K562 (cell line): ENCODE measurements around the gene NR4A2. TPM values are rescaled to one million over a fixed set of nuclear protein-coding genes. Genes with fewer than 3 reads are reported as not detected.

Experiments
- BRD9 ChIP-seq: fragments of 450-650 bp; IDR thresholded peaks from 2 replicates; pipeline ENCODE4 v1.6.1; 2018; ENCODE audit warnings: low read depth; ENCODE audit not compliant: partially characterized antibody
- DACH1 ChIP-seq: fragments of 450-650 bp; IDR thresholded peaks from 2 replicates; pipeline ENCODE4 v1.6.1; 2018; ENCODE audit not compliant: partially characterized antibody
- FIP1L1 ChIP-seq: fragments of 200-400 bp; formaldehyde crosslinking; IDR thresholded peaks from 2 replicates; pipeline ENCODE4 v1.6.1; 2018; ENCODE audit warnings: mild to moderate bottlenecking, low read depth, low read length; ENCODE audit not compliant: poor library complexity, severe bottlenecking
- MEIS2 ChIP-seq: fragments of 450-650 bp; IDR thresholded peaks from 2 replicates; pipeline ENCODE4 v1.6.1; 2014; ENCODE audit warnings: mild to moderate bottlenecking; ENCODE audit not compliant: partially characterized antibody
- PTBP1 ChIP-seq: fragments of 200-400 bp; formaldehyde crosslinking; IDR thresholded peaks from 2 replicates; pipeline ENCODE4 v1.6.1; 2017; ENCODE audit warnings: low read depth, low read length
- RBFOX2 ChIP-seq: fragments of 200-400 bp; formaldehyde crosslinking; IDR thresholded peaks from 2 replicates; pipeline ENCODE4 v1.6.1; 2017; ENCODE audit warnings: low read depth, mild to moderate bottlenecking, low read length, moderate library complexity
- SAFB ChIP-seq: fragments of 200-400 bp; formaldehyde crosslinking; IDR thresholded peaks from 2 replicates; pipeline ENCODE4 v1.6.1; 2017; ENCODE audit warnings: low read depth, low read length, borderline replicate concordance
- SNIP1 ChIP-seq: fragments of 450-650 bp; IDR thresholded peaks from 2 replicates; pipeline ENCODE4 v1.7.1; 2017; ENCODE audit warnings: low read depth, mild to moderate bottlenecking
- TCF7 ChIP-seq: sonication (generic); IDR thresholded peaks from 2 replicates; pipeline ENCODE4 v1.6.1; 2016; ENCODE audit warnings: antibody characterized with exemption, borderline replicate concordance
- TFAM ChIP-seq: fragments of 250-450 bp; sonication (Bioruptor Pico); conservative IDR thresholded peaks from 2 replicates; pipeline ENCODE4 v1.5.0; 2021; ENCODE audit warnings: mild to moderate bottlenecking, moderate library complexity
- ZZZ3 ChIP-seq: fragments of 450-650 bp; IDR thresholded peaks from 2 replicates; pipeline ENCODE4 v1.6.1; 2016; ENCODE audit warnings: antibody characterized with exemption, mild to moderate bottlenecking, moderate library complexity
- polyA plus RNA-seq, 8 experiments: library from polyadenylated mRNA; depleted of rRNA in 4 of 8; stranded (reverse) in 5 of 8; unstranded in 3 of 8; fragments of >200 nt; fragmentation: Nextera tagmentation in 2 of 8; fragmentation: Illumina TruSeq in 1 of 8; extraction: Ambion mirVana in 2 of 8; extraction: Trizol in 1 of 8; gene quantifications; 2 replicates each; pipeline versions ENCODE4 v1.2.1 to v1.2.3, GENCODE V29; 2011 to 2014; ENCODE audit warnings: inconsistent platforms in 1 of 8, missing spikeins in 1 of 8
- total RNA-seq, 7 experiments: library from RNA; depleted of rRNA in 6 of 7; stranded (reverse); fragments of >200 nt in 6 of 7; fragmentation: Illumina TruSeq in 2 of 7; extraction: Trizol in 2 of 7; gene quantifications; 2 replicates each; pipeline versions ENCODE4 v1.2.1 to v1.2.3, GENCODE V29; 2011 to 2021; ENCODE audit warnings: low replicate concordance in 1 of 7
- TF ChIP-seq, protein P1 (sequence below): fragments of 450-650 bp; conservative IDR thresholded peaks from 2 replicates; pipeline ENCODE4 v1.6.1; 2016; ENCODE audit warnings: missing genetic modification characterization, low read depth, mild to moderate bottlenecking, control low read depth, missing compliant biosample characterization
- TF ChIP-seq, protein P2 (sequence below): sonication (generic); formaldehyde crosslinking; IDR thresholded peaks from 2 replicates; pipeline ENCODE4 v1.8.0; 2022; ENCODE audit warnings: mild to moderate bottlenecking, missing genetic modification reagents, borderline replicate concordance
- TF ChIP-seq, protein P3 (sequence below): sonication (generic); formaldehyde crosslinking; IDR thresholded peaks from 2 replicates; pipeline ENCODE4 v1.8.1; 2023; ENCODE audit warnings: mild to moderate bottlenecking, missing genetic modification reagents

NR4A2 gene
- total and polyA plus RNA-seq, 9 of the 15 experiments (the other 6 are each of a cell fraction or from before 2014, with no cell fraction given): 0.94 to 5.1 (median 1.3) TPM

DNA sequence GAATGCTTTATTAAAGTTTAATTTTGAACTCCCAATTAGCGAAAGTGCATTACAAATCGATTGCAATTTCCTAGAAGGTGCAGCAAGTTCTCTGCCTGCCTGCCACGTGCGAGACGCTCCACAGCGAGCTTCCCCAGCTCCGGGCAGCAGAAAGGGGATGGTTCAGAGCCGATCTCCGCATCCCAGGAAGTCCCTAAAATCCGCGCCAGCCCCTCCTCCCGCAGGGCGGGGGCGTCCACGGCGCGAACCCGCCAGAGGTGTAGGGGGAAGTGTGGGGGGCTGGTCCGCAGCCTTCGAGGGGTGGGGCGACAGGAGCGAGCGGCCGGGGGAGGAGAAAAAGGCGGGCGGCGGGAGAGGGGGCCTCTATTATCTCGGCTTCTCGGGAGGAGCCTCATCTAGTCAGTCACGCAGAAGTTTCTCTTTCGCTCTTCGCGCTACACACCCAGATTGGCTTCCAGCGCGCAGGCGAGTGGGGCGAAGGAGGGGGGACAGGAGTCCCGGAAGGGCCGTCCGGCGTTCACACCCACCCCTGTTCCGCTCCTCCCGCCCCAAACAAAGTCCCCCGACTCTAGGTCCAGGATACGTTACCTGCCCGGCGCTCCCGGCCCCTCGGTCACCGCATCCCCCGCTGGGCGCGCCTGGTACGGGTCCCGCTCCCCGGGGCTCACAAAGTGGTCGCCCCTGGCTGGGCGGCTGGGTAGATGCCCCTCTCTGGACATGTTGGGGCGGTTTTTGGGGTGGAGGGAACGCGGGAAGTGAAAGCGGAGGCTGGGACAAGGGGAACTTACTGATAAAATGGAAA is 9.1 kb upstream of the NR4A2 start (continued):
- peak; percentile 22 for TF ChIP-seq FIP1L1
- TF ChIP-seq SAFB: peak; percentile 85
- TF ChIP-seq, protein P1, sequence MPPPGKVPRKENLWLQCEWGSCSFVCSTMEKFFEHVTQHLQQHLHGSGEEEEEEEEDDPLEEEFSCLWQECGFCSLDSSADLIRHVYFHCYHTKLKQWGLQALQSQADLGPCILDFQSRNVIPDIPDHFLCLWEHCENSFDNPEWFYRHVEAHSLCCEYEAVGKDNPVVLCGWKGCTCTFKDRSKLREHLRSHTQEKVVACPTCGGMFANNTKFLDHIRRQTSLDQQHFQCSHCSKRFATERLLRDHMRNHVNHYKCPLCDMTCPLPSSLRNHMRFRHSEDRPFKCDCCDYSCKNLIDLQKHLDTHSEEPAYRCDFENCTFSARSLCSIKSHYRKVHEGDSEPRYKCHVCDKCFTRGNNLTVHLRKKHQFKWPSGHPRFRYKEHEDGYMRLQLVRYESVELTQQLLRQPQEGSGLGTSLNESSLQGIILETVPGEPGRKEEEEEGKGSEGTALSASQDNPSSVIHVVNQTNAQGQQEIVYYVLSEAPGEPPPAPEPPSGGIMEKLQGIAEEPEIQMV: peak; percentile 88
- TF ChIP-seq, protein P2, sequence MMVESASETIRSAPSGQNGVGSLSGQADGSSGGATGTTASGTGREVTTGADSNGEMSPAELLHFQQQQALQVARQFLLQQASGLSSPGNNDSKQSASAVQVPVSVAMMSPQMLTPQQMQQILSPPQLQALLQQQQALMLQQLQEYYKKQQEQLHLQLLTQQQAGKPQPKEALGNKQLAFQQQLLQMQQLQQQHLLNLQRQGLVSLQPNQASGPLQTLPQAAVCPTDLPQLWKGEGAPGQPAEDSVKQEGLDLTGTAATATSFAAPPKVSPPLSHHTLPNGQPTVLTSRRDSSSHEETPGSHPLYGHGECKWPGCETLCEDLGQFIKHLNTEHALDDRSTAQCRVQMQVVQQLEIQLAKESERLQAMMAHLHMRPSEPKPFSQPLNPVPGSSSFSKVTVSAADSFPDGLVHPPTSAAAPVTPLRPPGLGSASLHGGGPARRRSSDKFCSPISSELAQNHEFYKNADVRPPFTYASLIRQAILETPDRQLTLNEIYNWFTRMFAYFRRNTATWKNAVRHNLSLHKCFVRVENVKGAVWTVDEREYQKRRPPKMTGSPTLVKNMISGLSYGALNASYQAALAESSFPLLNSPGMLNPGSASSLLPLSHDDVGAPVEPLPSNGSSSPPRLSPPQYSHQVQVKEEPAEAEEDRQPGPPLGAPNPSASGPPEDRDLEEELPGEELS (CRISPR knock-in tag): peak; percentile 55; the same call in 1 of the 2 replicates
- TF ChIP-seq TFAM (CRISPR knock-in tag): no peak
- TF ChIP-seq BRD9: peak; percentile 20
- no peak for TF ChIP-seq PTBP1
- no peak for TF ChIP-seq TCF7
- TF ChIP-seq MEIS2: no peak
- TF ChIP-seq, protein P3, sequence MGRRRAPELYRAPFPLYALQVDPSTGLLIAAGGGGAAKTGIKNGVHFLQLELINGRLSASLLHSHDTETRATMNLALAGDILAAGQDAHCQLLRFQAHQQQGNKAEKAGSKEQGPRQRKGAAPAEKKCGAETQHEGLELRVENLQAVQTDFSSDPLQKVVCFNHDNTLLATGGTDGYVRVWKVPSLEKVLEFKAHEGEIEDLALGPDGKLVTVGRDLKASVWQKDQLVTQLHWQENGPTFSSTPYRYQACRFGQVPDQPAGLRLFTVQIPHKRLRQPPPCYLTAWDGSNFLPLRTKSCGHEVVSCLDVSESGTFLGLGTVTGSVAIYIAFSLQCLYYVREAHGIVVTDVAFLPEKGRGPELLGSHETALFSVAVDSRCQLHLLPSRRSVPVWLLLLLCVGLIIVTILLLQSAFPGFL (CRISPR knock-in tag): 0 out of 2 replicates have a peak, but pooled peaks have one; percentile 61
- peak; percentile 5 for TF ChIP-seq DACH1
- TF ChIP-seq ZZZ3: no peak
- TF ChIP-seq SNIP1: no peak; the same call in 1 of the 2 replicates
- peak; percentile 95 for TF ChIP-seq RBFOX2
